BJ (cell line): ENCODE data around the gene PPP4R3A. TPM values are rescaled to one million over a fixed set of nuclear protein-coding genes. Genes with fewer than 3 reads are reported as not detected.

Experiments used
- polyA plus RNA-seq: library from polyadenylated mRNA; depleted of rRNA; stranded (reverse); fragments of >200 nt; gene quantifications from 2 replicates; pipeline ENCODE4 v1.2.3, GENCODE V29; 2011; rRNA removed
- small RNA-seq: library from RNA; depleted of rRNA; stranded (forward); fragments of <200 nt; gene quantifications from one replicate; pipeline ENCODE3, GENCODE V24; 2012; ENCODE audit warnings: low replicate concordance, low read depth; ENCODE audit not compliant: insufficient read length

Gene PPP4R3A
- polyA plus RNA-seq, 1 experiment, result 18.3 TPM

Small RNAs within 50 kb of the gene (small RNA-seq; reads per million reads assigned to genes)
- gene AL133373.1, result not detected

Other genes with a start within 250 kb of the PPP4R3A start
- gene CCDC88C, start 92.5 kb downstream of the PPP4R3A start, polyA plus RNA-seq, result not detected in 2 replicates
- gene CATSPERB, start 221.8 kb upstream of the PPP4R3A start, polyA plus RNA-seq, result not detected in 2 replicates